Transverse colon (tissue), 4 donors: Measurements from ENCODE around the gene GRAP2. TPM values are rescaled to one million over a fixed set of nuclear protein-coding genes. Genes with fewer than 3 reads are reported as not detected.
"Not testable (repeated sequence)": the region's sequence is repeated elsewhere in the genome, so short reads cannot be mapped to it uniquely, and the experiment has no call there.

ENCODE experiments used
- DNase-seq: peaks from one replicate; pipeline ENCODE4 v3.0.0-alpha.2; 2019
- H3K27ac ChIP-seq, 4 donors: fragments of 200-600 bp; sonication (generic); 2 replicates each; pipeline ENCODE4 v1.5.1; 2016 to 2018; ENCODE audit warnings: inconsistent platforms in 4 of 4
- H3K27me3 ChIP-seq: fragments of 200-600 bp; sonication (generic); 2 replicates; pipeline ENCODE4 v1.5.1; 2017; ENCODE audit warnings: inconsistent platforms
- H3K36me3 ChIP-seq, 4 donors: fragments of 200-600 bp; sonication (generic); 2 replicates each; pipeline ENCODE4 v1.5.1; 2017 to 2019; ENCODE audit warnings: inconsistent platforms in 4 of 4
- H3K4me1 ChIP-seq, 4 donors: fragments of 200-600 bp; sonication (generic); 2 replicates each; pipeline ENCODE4 v1.5.1; 2017 to 2020; ENCODE audit warnings: inconsistent platforms in 4 of 4
- H3K4me3 ChIP-seq, 4 donors: fragments of 200-600 bp; sonication (generic); 1 replicate in 1 of 4; 2 replicates in 3 of 4; pipeline versions ENCODE4 v1.5.1 to v1.6.1; 2017 to 2019; ENCODE audit warnings: inconsistent platforms in 4 of 4
- H3K9me3 ChIP-seq, 2 donors: fragments of 200-600 bp; sonication (generic); 2 replicates each; pipeline ENCODE4 v1.5.1; 2017 to 2019; ENCODE audit warnings: inconsistent platforms in 2 of 2
- EP300 ChIP-seq: sonication (generic); formaldehyde crosslinking; IDR thresholded peaks from one replicate; pipeline ENCODE4 v1.6.1; 2017; ENCODE audit warnings: antibody characterized with exemption, low read depth
- POLR2A ChIP-seq: fragments of 450-650 bp; IDR thresholded peaks from one replicate; pipeline ENCODE4 v1.6.1; 2016; ENCODE audit warnings: antibody characterized with exemption, mild to moderate bottlenecking, moderate library complexity
- POLR2AphosphoS5 ChIP-seq, 3 donors: sonication (generic); formaldehyde crosslinking; IDR thresholded peaks; one replicate each; pipeline ENCODE4 v1.6.1; 2016; ENCODE audit warnings: antibody characterized with exemption in 3 of 3
- WGBS, 2 donors: methylation state at CpG; one replicate each; pipeline ENCODE4 v1.1.5; 2018; ENCODE audit warnings: low coverage in 1 of 2; 5-methylcytosine and 5-hydroxymethylcytosine counted together
- in situ Hi-C, 4 donors: fragments of 200-750 bp; cut with MboI; loops; one replicate each; pipeline versions ENCODE4 v1.15.0 to v1.15.1; 2017; ENCODE audit warnings: low sequenced_read_pairs in 3 of 4, low pct_ligation_motif_present in 1 of 4, low pct_unique_long_range_greater_than_20kb in 1 of 4
- intact Hi-C: fragments of 100-400 bp; cut with DNase I; formaldehyde crosslinking; loops from one replicate; pipeline ENCODE4 v1.15.1; 2023; ENCODE audit warnings: low total_unique reads
- total RNA-seq, 4 donors: library from RNA; depleted of rRNA; stranded (reverse); fragments of >200 nt; gene quantifications; one replicate each; pipeline ENCODE4 v1.1.0, GENCODE V29; 2016
- TF ChIP-seq, protein P1 (sequence below), 5 experiments: fragments of 200-600 bp in 3 of 5; fragments of 450-650 bp in 2 of 5; sonication (generic) in 3 of 5; IDR thresholded peaks; 1 replicate in 2 of 5; 2 replicates in 3 of 5; pipeline ENCODE4 v1.5.1; 2016 to 2017; ENCODE audit warnings: antibody characterized with exemption in 5 of 5, inconsistent platforms in 3 of 5, mild to moderate bottlenecking in 2 of 5, moderate library complexity in 1 of 5

GRAP2 gene
- total RNA-seq, 4 donors from 2014 or later = 0.60 to 28.4 (median 4.9) TPM

DNA sequence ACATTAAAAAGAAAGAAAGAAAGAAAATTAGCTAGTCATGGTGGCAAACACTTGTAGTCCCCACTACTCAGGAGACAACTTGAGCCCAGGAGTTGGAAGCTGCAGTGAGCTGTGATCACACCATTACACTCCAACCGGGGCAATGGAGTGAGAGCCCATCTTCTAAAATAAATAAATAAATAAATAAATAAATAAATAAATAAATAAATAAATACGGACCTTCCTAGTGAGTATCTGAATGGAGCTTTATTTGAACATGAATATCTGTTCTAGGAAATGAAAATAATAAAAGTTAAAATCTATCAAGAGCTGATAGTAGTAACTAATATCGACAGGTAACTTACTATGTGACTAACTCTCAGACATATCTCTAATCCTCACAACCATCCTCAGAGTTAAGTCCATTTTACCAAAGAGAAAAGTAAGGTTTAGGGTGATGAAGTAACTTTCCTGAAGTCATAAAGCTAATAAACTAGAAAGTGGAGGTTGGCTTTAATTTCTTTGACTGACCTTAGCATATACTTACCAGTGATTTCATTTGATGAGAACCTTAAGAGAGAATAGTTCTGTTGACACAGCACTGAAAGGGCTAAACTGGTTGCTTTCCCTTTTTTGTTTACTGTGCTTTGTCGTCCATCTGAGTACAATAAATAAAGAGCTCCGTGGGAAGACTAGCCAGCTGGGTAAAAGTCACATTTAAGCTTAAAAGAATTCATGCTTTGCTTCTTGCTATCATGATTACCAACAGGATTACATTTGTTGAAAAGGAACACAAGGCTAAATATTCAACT, 29.7 kb upstream of the GRAP2 start:
- Histone ChIP-seq H3K27me3 (peaks cover 5% of the 10 kb centered on the region), H3K4me1 (no peaks in the 10 kb centered on the region), H3K36me3 (no peaks in the 10 kb centered on the region), H3K9me3 (no peaks in the 10 kb centered on the region), H3K27ac (no peak overlapping the region), H3K4me3 (no peak overlapping the region)
- DNase-seq = no peak
- intact Hi-C loops (no loop called here), in situ Hi-C loops (no loop called here)
- 62 to 70% methylated on average over 5 of the region's 5 CpGs for WGBS, 2 donors
- TF ChIP-seq, protein P1, sequence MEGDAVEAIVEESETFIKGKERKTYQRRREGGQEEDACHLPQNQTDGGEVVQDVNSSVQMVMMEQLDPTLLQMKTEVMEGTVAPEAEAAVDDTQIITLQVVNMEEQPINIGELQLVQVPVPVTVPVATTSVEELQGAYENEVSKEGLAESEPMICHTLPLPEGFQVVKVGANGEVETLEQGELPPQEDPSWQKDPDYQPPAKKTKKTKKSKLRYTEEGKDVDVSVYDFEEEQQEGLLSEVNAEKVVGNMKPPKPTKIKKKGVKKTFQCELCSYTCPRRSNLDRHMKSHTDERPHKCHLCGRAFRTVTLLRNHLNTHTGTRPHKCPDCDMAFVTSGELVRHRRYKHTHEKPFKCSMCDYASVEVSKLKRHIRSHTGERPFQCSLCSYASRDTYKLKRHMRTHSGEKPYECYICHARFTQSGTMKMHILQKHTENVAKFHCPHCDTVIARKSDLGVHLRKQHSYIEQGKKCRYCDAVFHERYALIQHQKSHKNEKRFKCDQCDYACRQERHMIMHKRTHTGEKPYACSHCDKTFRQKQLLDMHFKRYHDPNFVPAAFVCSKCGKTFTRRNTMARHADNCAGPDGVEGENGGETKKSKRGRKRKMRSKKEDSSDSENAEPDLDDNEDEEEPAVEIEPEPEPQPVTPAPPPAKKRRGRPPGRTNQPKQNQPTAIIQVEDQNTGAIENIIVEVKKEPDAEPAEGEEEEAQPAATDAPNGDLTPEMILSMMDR (IDR thresholded peaks at IDR 0.05) = no peak
- TF ChIP-seq POLR2AphosphoS5 (IDR thresholded peaks at IDR 0.05) (no peak), EP300 (no peak), POLR2A (no peak)

DNA sequence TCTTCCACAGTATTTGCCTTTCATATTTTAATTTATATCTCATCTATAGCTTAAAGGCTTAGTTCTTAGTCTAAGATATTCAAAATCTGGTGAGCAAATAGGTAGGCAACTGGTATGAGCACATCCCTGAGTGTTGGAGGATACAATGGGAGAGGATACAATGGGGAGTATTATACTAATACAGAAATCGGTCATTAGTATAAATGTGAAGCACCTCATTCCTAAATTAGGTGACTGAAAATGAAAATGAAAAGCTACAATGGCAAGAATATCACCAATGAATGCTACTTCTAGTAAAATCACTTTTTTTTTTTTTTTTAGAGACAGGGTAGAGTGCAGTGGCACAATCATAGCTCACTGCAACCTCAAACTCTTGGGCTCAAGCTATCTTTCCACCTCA, 28.3 kb upstream of the GRAP2 start:
- Histone ChIP-seq H3K36me3 (no peaks in the 10 kb centered on the region), H3K4me3 (no peak overlapping the region), H3K27ac (no peak overlapping the region), H3K27me3 (peaks cover 15% of the 10 kb centered on the region), H3K9me3 (no peaks in the 10 kb centered on the region), H3K4me1 (no peaks in the 10 kb centered on the region)
- in situ Hi-C loops (no loop called here), intact Hi-C loops (no loop called here)
- TF ChIP-seq, protein P1 (IDR thresholded peaks at IDR 0.05) = no peak
- TF ChIP-seq EP300 (no peak), POLR2AphosphoS5 (IDR thresholded peaks at IDR 0.05) (no peak), POLR2A (no peak)
- 84 to 88% methylated on average over 1 of the region's 1 CpG for WGBS, 2 donors
- DNase-seq = no peak

DNA sequence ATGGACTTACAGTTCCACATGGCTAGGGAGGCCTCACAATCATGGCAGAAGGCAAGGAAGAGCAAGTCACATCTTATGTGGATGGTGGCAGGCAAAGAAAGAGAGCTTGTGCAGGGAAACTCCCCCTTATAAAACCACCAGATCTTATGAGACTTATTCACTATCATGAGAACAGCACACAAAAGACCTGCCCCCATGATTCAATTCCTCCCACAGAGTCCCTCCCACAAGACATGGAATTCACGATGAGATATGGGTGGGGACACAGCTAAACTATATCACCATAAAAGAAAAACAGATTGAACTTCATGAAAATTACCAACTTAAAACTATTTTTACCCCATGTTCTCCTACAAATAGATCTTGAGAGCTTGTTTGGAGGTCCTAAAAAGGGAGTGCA, 26.9 kb upstream of the GRAP2 start:
- H3K4me1 ChIP-seq = no peaks in the 10 kb centered on the region
- peaks cover 21% of the 10 kb centered on the region for H3K27me3 ChIP-seq
- 17 to 32% methylated on average over 1 of the region's 1 CpG for WGBS, 2 donors
- no peaks in the 10 kb centered on the region for H3K36me3 ChIP-seq
- TF ChIP-seq POLR2AphosphoS5 (IDR thresholded peaks at IDR 0.05) = no peak
- TF ChIP-seq, protein P1 (IDR thresholded peaks at IDR 0.05) = no peak
- TF ChIP-seq POLR2A = no peak
- TF ChIP-seq EP300 = no peak
- H3K9me3 ChIP-seq = no peaks in the 10 kb centered on the region
- H3K4me3 ChIP-seq = no peak overlapping the region
- intact Hi-C loops (no loop called here), in situ Hi-C loops (no loop called here)
- no peak overlapping the region for H3K27ac ChIP-seq
- DNase-seq = no peak

DNA sequence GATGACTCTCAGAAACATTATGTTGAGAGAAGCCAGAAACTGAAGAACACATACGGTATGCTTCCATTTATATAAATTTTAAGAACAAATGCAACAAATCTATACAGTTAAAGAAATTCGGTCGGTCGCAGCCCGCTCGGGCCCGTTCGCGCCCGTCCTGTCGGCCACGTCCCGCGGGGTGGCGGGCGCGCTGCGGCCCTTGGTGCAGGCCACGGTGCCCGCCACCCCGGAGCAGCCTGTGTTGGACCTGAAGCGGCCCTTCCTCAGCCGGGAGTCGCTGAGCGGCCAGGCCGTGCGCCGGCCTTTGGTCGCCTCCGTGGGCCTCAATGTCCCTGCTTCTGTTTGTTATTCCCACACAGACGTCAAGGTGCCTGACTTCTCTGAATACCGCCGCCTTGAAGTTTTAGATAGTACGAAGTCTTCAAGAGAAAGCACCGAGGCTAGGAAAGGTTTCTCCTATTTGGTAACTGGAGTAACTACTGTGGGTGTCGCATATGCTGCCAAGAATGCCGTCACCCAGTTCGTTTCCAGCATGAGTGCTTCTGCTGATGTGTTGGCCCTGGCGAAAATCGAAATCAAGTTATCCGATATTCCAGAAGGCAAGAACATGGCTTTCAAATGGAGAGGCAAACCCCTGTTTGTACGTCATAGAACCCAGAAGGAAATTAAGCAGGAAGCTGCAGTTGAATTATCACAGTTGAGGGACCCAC, 25.6 kb upstream of the GRAP2 start:
- 93 to 95% methylated on average over 6 to 42 of the region's 42 CpGs for WGBS, 2 donors
- H3K27ac ChIP-seq, H3K9me3 ChIP-seq, H3K36me3 ChIP-seq, H3K4me3 ChIP-seq, H3K4me1 ChIP-seq, in situ Hi-C loops, DNase-seq, intact Hi-C loops: not testable (repeated sequence)
- H3K27me3 ChIP-seq = peaks cover 21% of the 10 kb centered on the region
